Germinal center (tissue), 1 donor: ENCODE data around the gene PTPRK.

Experiments used
- DNase-seq: peaks from one replicate; pipeline ENCODE4 v3.0.0; 2012; ENCODE audit warnings: mixed read lengths, low spot score

PTPRK gene

GRCh38 chr6:128246472-128247260, 273.7 kb downstream of the PTPRK start:
- DNase-seq = no peak

DNA sequence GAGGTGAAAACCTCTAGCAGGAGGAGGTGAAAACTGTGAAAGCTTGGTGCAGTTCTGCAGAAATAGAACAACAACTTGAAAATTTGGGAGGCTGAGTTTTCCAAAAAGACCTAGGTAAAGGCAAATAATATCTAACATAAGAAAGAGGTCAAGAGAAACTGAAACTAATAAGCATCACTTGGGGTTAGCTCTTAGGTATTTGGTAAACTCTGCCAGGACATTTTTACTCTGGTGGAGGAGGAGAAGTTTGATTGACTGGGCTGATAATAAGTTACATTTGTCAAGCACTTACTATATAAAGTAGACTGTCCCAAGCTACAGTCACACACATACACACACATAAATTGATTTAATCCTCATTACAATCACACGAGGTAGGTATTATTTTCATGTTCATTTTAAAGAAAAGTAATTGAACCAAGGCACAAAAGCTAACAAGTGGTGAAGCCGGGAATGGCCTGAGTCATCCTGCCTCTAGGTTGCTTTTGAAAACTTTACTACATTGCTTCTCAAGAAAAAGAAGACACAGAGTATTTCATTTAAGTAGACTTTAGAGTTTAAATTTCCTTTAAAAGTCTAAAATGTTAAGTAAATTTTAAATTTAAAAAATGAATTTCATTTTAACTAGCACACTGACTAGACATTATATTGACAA, 275.5 kb downstream of the PTPRK start:
- DNase-seq = no peak

DNA sequence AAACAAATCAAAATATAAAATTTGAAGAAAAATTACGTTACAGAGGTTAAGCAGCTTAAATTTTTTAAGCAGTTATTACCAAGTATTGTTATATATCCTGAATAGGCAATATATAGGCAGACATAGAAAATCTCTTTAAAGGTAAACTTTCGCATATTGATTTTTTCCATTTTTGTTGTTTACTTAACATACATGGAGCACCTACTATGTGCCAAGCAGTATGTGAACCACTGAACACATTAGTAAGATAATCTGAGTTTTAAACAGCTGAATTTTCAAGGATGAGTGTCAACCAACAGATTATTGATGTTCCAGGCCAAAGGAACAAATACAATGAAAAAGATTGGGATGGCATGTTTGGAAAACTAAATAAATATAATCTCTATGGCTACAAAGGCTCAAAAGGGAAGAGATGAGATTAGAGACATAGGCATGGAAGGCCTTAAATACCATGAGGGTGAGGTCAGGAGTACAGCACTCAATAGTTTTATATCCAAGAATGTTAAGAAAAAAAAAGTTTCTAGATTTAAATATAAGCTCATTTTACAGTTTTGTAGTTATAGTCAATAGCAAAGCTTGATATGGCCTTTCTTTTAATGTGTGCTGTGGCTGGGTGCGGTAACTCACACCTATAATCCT, 277.5 kb downstream of the PTPRK start:
- no peak for DNase-seq

DNA sequence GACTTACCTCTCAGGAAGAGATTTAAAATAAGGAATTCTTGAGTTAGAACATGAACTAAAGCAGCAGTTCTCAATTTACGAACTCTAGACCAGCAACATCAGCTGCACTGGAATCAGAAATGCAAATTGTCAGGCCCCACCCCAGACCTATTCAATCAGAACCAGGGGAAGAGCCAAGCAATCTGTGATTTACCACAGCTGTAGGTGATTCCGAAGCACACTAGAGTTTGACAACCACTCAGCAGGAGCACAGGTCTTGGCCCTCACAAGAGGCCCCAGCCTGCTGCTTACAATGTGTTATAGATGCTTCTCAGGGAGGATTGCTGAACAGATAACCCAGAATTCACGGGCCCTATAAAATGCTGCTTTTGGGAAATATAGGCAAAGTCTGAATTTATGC, 279.2 kb downstream of the PTPRK start:
- no peak for DNase-seq

DNA sequence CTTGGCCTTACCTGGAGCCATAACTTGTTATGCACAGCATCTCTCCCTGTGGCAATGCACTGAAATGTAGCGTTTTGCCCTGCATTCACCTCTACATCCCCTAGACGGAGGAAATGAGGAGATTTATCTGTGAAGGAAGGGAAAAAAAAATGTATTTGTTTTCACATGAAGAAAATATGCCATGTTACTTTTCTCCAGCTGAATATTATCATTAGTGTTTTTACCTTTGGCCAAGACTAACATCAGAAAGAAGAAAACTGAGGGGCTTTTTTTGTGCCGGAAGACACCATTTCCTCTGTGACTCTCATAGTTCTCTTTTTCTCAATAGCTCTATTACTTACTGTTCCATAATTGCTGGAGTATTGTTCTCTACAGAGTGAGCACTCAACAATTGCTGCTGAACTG, 280.4 kb downstream of the PTPRK start:
- no peak for DNase-seq

GRCh38 chr6:128239146-128239545, 281.3 kb downstream of the PTPRK start:
- DNase-seq = no peak

GRCh38 chr6:128238225-128238624, 282.2 kb downstream of the PTPRK start:
- DNase-seq = no peak

GRCh38 chr6:128235556-128235955, 284.8 kb downstream of the PTPRK start:
- no peak for DNase-seq

DNA sequence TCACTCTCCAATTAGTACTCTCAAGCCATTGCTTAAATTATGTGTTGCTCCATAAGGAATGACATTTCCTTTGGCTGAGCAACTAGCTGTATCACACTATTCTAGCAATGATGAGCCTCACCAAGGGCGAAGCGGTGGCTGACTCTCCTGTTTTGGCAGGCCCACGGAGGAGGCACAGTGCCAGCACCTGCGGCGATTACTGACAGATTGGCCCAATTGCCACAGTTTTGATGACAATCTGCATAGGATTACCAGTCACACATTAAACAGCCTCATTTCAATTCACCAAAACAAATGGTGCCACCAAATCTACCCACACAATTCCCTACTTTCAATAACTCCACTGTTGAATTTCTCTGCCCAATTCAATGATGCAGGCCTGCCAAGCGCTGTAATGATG, 286.9 kb downstream of the PTPRK start:
- DNase-seq = no peak

DNA sequence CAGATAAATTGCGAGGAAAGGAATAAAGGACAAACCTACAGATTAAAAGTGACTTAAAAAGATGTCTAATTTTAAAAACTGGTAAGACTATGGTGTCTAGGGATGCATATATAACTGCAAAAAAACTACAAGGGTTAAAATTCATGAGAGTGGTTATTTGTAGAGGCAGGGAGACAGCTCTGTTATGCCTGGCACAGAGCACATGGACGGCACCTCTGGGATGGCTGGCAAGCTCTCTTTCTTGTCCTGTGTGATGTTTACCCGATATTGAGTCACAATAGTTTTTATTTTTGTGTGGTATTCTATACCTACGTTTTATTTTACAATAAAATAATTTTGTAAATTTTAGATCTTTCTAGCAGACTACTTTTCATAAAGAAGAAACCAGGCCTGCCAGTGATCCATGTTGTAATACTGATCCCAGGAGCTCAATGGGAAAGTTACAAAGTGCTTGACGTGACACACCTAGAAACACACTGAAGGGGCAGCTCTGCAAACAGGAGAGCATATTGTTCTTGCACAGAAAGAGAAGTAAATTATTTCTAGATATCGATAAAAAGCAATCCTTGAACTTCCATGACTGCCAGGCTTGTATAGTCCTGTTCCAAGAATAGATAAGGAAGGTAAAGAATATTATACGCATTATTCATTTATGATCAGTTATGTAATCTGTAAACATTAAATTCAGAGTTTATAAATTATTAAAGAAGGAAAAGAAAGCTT, 290.0 kb downstream of the PTPRK start:
- DNase-seq = no peak

DNA sequence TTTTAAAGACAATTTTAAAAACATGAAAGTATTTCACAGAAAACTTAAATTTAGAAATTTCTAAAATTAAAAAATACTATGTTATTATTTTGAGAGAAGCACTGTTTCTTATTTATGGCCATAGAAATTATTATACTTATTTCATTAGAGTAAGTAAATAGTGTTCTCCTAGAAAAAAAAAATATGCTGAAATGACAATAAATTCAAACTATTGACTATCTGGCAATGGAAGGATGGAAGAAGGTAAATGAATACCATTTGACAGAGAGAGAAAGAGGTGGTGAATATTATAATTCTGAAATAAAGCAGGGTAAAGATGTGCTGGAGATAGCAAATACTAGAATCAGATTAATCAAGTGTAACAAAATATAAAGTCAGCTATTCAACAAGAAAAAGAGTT, 294.8 kb downstream of the PTPRK start:
- DNase-seq = no peak

- DNase-seq = no peak
Observed at GRCh38 chr6:128216917-128217316, 303.5 kb downstream of the PTPRK start.

DNA sequence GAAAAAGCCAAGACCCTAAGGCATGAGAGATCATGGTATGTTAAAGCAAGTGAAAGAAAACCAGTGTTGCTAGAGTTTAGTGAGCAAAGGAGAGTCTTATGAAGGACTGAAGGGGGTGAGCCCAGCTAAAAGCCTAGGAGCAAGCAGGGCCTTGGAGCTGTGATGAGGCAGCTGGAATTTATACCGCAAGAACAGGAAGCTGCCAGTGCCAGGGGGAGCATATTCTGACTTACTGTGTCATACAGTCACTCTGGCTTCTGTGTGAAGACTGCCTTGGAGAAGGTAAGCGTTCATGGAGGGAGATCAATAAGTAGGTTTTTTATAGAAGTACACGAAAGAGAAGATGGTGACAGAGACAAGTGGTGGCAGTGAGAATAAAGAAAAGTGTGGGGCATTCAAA, 310.6 kb downstream of the PTPRK start:
- no peak for DNase-seq

DNA sequence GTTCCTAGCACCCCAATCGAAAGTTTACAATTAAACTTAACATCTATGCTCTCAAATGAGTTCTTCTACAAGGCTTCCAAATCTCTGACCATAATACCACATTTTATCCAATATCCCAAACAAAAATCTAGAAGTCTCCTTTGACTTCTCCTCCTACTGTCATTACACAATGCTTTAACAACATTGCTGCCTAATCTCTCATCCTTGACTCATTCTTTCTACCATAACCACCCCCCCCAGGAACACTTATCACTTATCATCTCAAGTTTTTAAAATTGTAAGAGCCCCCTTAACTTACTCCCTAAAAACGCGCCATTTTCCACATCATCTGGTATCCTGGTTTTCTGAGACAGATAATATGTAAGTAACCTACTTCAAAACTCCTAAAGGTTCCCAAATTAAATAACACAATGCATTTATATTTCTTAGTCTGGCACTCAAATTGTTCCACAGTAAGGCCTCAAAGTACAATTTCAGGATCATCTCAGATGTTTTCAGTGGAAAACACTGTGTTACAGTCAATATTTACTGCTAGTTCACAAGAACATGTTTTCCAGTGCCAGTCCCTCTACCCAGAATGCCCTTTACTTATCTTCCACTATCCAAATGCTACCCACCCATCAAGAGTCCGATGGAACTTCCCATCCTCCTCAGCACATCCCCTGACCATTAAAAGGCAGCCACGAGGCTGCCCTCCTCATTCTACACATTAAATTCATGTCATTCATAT, 311.4 kb downstream of the PTPRK start:
- no peak for DNase-seq

DNA sequence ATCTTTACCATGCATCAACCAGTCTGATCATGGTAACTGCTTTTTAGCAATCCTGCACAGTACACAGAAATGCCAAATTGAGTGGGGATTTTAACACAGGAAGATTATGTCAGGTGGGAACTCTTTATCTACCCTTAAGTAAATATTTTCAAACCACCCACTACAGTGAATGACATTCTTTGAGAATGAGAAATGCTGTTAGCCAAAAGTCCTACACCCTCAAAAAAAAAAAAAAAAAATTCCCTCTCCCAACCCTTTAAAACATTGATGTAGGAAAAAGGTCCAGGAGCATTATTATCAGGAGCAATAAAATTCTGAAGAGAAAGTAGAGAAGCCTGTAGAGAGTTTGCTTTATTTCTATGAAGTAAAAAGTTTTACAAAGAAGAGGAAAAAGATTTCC, 312.3 kb downstream of the PTPRK start:
- DNase-seq = no peak

DNA sequence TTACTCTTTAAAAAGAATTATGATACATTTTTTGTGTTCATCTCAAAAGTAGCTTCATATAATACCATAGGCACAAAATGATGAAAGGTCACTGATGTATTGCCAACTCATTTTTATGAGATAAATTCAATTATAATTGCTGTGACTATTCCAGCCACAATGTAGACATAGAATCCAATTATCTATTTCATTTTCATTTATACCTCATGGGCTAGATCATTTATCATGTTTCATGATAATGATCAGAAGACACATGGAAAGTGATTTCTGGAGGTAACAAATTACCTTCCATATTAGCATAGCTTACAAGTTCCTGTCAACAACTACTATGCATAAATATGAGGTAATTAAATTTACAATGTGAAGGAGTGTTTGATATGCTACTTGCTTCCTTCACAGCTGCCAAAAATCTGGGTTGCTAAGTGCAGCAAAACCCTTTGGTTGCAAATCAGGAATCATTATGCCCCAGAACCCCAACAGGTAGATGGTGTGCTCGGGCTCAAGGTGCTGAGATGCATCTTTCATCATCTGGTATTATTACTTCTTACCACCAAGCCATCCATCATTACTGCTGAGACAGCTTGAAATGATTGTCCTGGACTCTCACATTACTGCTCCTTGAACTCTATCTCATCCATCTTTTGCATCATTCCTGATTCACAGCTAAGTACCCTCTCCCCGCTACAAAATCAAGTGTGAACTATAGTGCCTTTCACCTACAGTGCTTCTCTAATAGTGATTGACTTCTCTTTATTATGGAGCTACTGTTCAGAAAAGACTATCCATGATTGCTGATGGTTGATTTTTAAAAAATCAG, 313.6 kb downstream of the PTPRK start:
- no peak for DNase-seq

- DNase-seq = no peak
Observed at GRCh38 chr6:128204616-128205015, 315.8 kb downstream of the PTPRK start.

DNA sequence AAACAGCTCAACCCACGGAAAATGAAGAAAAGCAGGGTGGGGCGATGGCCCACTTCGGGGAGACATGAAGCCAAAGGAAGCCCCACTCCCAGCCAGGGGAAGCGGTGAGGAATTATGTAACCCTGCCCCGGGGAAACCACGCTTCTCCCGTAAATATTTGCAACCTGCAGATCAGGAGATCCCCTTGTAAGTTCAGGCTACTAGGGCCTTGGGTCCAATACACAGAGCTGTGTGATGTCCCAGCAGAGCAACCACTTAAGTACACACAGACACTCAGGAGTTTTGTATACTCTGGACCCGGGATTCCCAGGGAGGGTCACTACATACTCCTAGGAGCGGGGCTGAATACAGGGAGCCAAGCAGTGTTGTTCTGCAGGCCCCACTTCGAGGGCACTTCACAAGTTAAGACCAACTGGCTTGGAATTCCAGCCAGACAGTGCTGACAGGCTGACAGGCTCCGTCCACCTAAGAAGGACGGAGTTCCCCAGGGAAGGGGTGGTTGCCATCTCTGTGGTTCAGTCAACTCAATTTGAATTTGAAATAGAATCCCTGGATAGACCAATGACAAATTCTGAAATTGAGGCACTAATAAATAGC, 318.1 kb downstream of the PTPRK start:
- no peak for DNase-seq

DNA sequence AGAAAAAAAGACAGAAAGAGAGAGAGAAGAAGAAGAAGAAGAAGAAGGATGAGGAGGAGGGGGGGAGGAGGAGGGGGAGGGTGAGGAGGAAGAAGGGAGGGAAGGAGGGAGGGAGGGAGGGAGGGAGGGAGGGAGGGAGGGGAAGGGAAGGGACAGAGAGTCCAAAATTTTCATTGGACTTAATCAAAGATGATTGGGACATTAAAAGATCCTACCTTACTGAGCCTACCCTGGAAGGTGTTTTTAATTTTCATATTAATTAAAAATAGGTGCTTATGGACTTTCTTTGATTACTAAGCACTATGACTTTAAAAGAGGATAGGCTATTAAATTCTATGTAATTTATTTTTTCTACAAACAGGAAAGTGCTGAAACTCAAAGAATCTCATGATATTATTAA, 319.6 kb downstream of the PTPRK start:
- DNase-seq = no peak

DNA sequence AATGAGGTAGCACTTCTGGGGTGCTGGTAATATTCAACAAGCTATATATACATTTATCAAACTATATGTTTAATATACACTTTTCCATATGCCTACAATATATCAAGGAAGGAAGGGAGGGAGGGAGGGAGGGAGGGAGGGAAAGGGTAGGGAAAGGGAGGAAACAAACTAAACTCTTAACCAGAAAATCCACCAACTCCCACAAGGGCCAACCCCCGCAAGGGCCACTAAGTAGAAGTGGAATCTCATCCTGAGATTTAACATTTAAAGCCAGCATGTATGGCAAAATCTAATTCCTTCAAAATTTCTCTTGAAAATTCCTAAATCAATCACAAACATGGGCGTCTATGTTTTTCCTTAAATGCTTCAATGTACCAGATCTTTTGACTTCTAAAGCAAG, 320.9 kb downstream of the PTPRK start:
- no peak for DNase-seq

- DNase-seq = no peak
Observed at GRCh38 chr6:128192972-128193371, 327.4 kb downstream of the PTPRK start.
